OCI-LY1 (cell line): ENCODE measurements around the gene ASTL.

Source experiments
- H2AFZ ChIP-seq: fragments of 200-600 bp; sonication (generic), shearing (Covaris generic); 2 replicates; pipeline ENCODE4 v1.6.0; 2014; ENCODE audit warnings: antibody characterized with exemption, mild to moderate bottlenecking, low read length
- H3F3A ChIP-seq: fragments of 200-600 bp; sonication (generic), shearing (Covaris generic); 2 replicates; pipeline ENCODE4 v1.6.0; 2014; ENCODE audit warnings: mild to moderate bottlenecking, antibody characterized with exemption, low read length, moderate library complexity; ENCODE audit not compliant: insufficient read depth
- H3K27ac ChIP-seq: fragments of 200-600 bp; sonication (generic); 2 replicates; pipeline ENCODE4 v1.5.1; 2014; ENCODE audit warnings: low read length, mixed run types, mild to moderate bottlenecking, low read depth; ENCODE audit not compliant: poor library complexity, severe bottlenecking
- H3K27me3 ChIP-seq: fragments of 200-600 bp; sonication (generic); 2 replicates; pipeline ENCODE4 v1.6.0; 2014; ENCODE audit warnings: antibody characterized with exemption, mild to moderate bottlenecking, low read length, moderate library complexity; ENCODE audit not compliant: insufficient read depth
- H3K36me3 ChIP-seq: fragments of 200-600 bp; sonication (generic); 2 replicates; pipeline ENCODE4 v1.6.1; 2014; ENCODE audit warnings: mild to moderate bottlenecking, antibody characterized with exemption, low read length, moderate library complexity, mixed read lengths; ENCODE audit not compliant: insufficient read depth
- H3K4me1 ChIP-seq: fragments of 200-600 bp; sonication (generic); 2 replicates; pipeline ENCODE4 v1.5.1; 2014; ENCODE audit warnings: mild to moderate bottlenecking, low read length, moderate library complexity; ENCODE audit not compliant: insufficient read depth, severe bottlenecking
- H3K4me2 ChIP-seq: fragments of 200-600 bp; sonication (generic), shearing (Covaris generic); 2 replicates; pipeline ENCODE4 v1.6.1; 2014; ENCODE audit warnings: low read length
- H3K4me3 ChIP-seq: fragments of 200-600 bp; sonication (generic); 2 replicates; pipeline ENCODE4 v1.5.1; 2014; ENCODE audit warnings: low read length, low read depth, mild to moderate bottlenecking, mixed read lengths; ENCODE audit not compliant: poor library complexity, severe bottlenecking
- H3K79me2 ChIP-seq: fragments of 200-600 bp; shearing (Covaris generic); 2 replicates; pipeline ENCODE4 v1.6.1; 2016; ENCODE audit warnings: mixed run types, low read length, mixed read lengths; ENCODE audit not compliant: insufficient read depth
- H3K9ac ChIP-seq: fragments of 200-600 bp; sonication (generic), shearing (Covaris generic); 2 replicates; pipeline ENCODE4 v1.6.1; 2014; ENCODE audit warnings: mild to moderate bottlenecking, low read length, mixed read lengths
- H3K9me2 ChIP-seq: fragments of 200-600 bp; sonication (generic), shearing (Covaris generic); 2 replicates; pipeline ENCODE4 v1.6.1; 2014; ENCODE audit warnings: low read depth, mild to moderate bottlenecking, low read length, mixed read lengths
- H3K9me3 ChIP-seq: fragments of 200-600 bp; shearing (Covaris generic); 2 replicates; pipeline ENCODE4 v1.6.1; 2014; ENCODE audit warnings: low read length, mixed read lengths
- H4K20me1 ChIP-seq: fragments of 200-600 bp; sonication (generic), shearing (Covaris generic); 2 replicates; pipeline ENCODE4 v1.6.0; 2016; ENCODE audit warnings: mild to moderate bottlenecking, low read length; ENCODE audit not compliant: insufficient read depth
- CTCF ChIP-seq: fragments of 200-600 bp; sonication (generic), shearing (Covaris generic); IDR thresholded peaks from 2 replicates; pipeline ENCODE4 v1.5.1; 2017; ENCODE audit warnings: mild to moderate bottlenecking, antibody characterized with exemption, low read length, moderate library complexity, mixed read lengths
- EZH2 ChIP-seq: fragments of 200-600 bp; sonication (generic), shearing (Covaris generic); IDR thresholded peaks from 2 replicates; pipeline ENCODE4 v1.8.0; 2017; ENCODE audit warnings: borderline replicate concordance, mixed run types, mild to moderate bottlenecking, antibody characterized with exemption, low read length, moderate library complexity, mixed read lengths

The ASTL gene

GRCh38 chr2:96154506-96155380, 16.4 kb upstream of the ASTL start:
- Histone ChIP-seq H3K9ac (no peak overlapping the region), H2AFZ (no peak overlapping the region), H3K9me2 (no peaks in the 10 kb centered on the region), H3K4me3 (no peak overlapping the region), H3K27me3 (no peaks in the 10 kb centered on the region), H4K20me1 (no peaks in the 10 kb centered on the region), H3K4me1 (no peaks in the 10 kb centered on the region), H3K9me3 (no peaks in the 10 kb centered on the region), H3K27ac (no peak overlapping the region), H3K4me2 (no peak overlapping the region), H3F3A (no peaks in the 10 kb centered on the region), H3K36me3 (no peaks in the 10 kb centered on the region), H3K79me2 (no peaks in the 10 kb centered on the region)
- TF ChIP-seq EZH2 (no peak), CTCF (no peak)

GRCh38 chr2:96153991-96154431, 15.7 kb upstream of the ASTL start:
- Histone ChIP-seq H4K20me1 (no peaks in the 10 kb centered on the region), H3K4me1 (peaks cover 5% of the 10 kb centered on the region), H3K27me3 (no peaks in the 10 kb centered on the region), H3K27ac (no peak overlapping the region), H3K9me3 (no peaks in the 10 kb centered on the region), H3F3A (no peaks in the 10 kb centered on the region), H3K9me2 (no peaks in the 10 kb centered on the region), H3K4me3 (no peak overlapping the region), H3K4me2 (no peak overlapping the region), H3K9ac (no peak overlapping the region), H3K36me3 (no peaks in the 10 kb centered on the region), H2AFZ (no peak overlapping the region), H3K79me2 (no peaks in the 10 kb centered on the region)
- TF ChIP-seq EZH2: no peak
- no peak for TF ChIP-seq CTCF

- no peaks in the 10 kb centered on the region for H4K20me1 ChIP-seq
- H3K4me2 ChIP-seq: no peak overlapping the region
- no peaks in the 10 kb centered on the region for H3K9me2 ChIP-seq
- H3K9me3 ChIP-seq: no peaks in the 10 kb centered on the region
- H3K27ac ChIP-seq: no peak overlapping the region
- H3K4me1 ChIP-seq: peaks cover 12% of the 10 kb centered on the region
- H3K4me3 ChIP-seq: no peak overlapping the region
- H3K79me2 ChIP-seq: no peaks in the 10 kb centered on the region
- no peaks in the 10 kb centered on the region for H3K27me3 ChIP-seq
- no peak overlapping the region for H2AFZ ChIP-seq
- H3K9ac ChIP-seq: no peak overlapping the region
- H3F3A ChIP-seq: no peaks in the 10 kb centered on the region
- TF ChIP-seq CTCF: no peak
- TF ChIP-seq EZH2: no peak
- no peaks in the 10 kb centered on the region for H3K36me3 ChIP-seq
These were observed 15.0 kb upstream of the ASTL start for GRCh38 chr2:96153291-96153713.
